ENCODE data around the gene TMEM26.
"Not testable (repeated sequence)": the region's sequence is repeated elsewhere in the genome, so short reads cannot be mapped to it uniquely, and the experiment has no call there.

The TMEM26 gene

DNA sequence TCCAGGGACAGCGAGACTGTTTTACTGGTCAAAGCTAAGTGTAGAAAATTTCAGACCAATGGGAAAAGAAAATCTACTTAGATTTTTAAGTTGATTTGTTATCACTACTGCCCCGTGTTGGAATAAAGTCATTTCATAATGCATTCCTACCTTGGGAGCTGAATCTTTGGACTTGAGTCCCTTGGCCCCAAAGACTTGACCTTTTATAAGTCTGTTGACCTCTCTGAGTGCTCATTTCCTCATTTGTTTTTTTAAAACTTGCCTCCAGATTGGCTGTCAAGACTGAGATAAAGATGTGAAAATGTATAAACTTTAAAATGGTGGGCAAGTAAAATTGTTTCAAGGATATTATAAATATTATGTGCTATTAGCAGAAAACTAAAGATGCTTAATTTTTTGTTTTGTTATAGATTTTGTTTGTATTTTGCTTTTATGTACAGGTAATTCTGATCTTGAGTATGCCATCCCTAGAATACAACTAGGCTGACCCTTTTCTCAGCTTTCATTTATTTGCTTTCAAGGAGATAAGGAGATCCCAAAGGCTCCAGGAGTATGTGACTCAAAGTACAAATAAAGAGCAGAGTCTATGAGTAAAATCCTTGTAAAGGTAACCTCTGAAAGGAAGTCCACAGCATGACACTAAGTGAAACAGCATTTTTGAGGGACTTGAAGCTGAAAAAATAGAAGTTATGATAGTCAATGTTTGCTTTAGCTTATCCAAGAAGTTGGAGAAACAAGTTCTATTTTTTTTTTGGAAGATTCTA lies 54.6 kb downstream of the TMEM26 start:
- DNase-seq = no peak

DNA sequence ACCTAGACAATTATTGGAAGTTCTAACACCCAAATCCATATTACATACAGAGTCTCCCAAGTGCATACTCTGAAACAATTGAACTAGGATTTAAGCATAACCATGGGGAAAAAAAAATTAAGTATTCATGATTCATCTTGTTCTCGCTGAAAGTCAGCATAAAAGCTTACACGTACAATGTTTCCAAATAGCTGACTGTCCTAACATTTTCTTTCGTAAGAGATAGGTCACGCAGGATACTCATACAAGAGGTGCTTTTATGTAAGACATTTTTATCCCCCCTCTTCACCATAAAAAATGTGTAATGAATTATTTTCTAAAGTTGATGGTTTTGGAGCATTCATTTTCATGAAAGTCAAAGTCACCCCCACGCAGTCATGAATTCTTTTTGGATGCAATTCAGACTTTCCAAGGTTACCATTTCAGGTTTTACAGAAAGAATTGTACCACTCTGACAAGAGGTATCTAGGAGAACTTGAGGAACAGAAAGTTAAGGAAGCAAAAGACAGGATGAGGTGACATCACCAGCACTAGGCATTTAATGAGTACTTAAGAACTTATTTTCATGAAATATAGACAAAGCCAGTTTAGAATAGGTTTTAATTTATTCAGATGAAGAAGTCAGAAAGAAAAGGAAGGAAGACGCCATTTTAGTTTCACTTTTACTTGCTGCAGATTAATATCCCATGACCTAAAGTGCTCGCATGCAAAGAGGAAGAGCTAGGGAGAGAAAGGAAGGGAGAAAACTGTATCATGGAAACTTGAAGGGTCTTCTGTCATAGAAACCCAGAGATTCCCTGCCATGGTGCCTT lies 55.8 kb downstream of the TMEM26 start:
- DNase-seq = no peak

DNA sequence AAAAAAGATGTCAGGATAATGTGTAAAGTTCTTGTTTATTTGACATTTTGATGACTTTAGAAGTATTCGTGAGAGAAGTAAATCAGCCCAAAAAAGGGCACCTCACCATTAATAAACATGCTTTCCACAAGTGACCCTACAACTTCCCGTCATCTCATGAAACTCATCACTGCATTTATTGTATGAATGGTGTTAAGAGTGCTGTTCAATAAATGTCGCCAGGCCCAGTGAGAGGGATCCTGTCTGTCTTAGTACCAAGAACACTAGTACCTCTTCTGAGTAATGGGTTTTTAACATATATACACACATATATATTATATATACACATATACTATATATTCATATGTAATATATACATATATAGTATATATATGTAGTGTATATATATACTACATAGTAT lies 61.9 kb downstream of the TMEM26 start:
- no peak for DNase-seq

DNA sequence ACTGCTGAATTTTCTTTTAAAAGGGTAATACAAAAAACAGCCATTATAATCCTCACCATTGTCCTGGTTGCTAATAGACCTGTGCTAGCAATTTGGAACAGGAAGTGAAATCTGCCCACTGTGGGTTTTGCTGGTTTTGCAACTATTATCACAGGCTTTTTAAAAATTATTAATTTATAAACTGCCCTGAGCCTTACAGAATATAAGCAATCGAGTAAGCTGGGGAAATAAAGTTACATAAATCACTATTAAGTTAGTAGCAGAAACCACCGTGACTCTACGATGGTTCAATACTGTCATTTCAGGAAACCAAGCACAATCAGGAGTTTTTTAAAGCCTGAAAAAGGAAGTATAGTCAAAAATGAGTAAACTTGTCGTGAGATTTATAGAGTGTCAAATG lies 62.3 kb downstream of the TMEM26 start:
- no peak for DNase-seq

DNA sequence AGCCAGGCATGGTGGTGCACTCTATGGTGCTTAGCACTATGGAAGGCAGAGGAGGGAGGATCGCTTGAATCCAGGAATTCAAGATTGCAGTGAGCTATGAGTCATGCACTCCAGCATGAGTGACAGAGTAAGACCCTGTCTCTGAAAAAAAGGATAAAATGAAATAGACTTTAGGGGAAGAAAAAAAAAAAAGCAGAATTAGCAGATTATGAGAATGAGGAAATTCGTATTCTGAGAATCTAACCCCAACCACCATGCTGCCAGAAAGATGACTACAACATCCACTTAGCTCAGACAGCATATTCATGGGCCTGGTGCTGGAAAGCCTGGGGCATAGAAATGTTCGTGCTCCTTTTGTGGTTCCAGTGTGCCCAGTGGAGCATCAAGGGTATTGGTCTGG lies 63.3 kb downstream of the TMEM26 start:
- no peak for DNase-seq

DNA sequence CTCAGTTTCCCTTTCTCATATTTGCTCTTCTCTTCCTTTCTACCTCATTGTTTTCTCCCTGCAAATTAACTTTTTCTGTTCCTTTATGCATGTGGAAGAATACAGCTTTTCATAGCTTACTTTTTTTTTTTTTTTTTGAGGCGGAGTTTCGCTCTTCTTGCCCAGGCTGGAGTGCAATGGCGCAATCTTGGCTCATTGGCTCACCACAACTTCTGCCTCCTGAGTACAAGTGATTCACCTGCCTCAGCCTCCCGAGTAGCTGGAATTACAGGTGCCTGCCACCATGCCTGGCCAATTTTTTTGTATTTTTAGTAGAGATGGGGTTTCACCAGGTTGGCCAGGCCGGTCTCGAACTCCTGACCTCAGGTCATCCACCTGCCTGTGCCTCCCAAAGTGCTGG lies 64.2 kb downstream of the TMEM26 start:
- not testable (repeated sequence) for DNase-seq

DNA sequence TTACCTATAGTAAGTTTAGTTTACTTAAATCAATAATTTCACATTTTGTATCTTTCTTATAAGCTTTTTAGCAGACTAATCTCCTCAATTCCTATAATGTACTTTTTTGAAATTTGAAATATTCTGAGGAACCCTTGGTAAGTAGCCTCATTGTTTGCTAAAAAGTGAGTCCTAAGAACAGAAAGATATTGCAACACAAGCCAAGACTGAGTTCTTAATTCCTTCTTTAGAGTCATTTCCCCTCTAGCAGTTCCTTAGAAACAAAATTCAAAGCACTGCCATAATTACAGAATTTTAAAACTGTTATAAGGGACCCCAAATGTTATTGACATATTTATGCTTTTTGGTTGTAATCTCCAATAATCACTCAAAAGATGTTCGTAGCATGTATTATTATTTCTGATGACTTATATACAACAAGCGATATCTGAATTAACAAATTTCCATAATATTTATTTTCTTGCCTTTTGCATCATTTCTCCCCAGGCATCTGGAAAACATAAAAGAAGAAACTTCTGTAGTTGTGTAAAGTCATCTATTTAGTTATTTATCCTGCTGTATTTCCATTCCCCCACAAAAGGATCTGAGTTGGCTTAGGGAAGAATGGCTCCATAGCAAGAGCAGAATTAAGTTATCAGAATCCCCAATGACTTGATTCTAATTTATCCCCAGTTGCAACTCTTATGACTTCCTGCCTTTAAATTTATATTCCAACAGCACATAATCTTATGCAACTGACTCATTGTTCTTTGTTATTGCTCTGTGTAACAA lies 67.8 kb downstream of the TMEM26 start:
- no peak for DNase-seq

DNA sequence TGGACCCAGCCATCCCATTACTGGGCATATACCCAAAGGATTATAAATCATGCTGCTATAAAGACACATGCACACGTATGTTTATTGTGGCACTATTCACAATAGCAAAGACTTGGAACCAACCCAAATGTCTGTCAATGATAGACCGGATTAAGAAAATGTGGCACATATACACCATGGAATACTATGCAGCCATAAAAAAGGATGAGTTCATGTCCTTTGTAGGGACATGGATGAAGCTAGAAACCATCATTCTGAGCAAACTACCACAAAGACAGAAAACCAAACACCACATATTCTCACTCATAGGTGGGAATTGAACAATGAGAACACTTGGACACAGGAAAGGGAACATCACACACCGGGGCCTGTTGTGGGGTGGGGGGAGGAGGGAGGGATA lies 72.0 kb downstream of the TMEM26 start:
- DNase-seq = not testable (repeated sequence)

DNA sequence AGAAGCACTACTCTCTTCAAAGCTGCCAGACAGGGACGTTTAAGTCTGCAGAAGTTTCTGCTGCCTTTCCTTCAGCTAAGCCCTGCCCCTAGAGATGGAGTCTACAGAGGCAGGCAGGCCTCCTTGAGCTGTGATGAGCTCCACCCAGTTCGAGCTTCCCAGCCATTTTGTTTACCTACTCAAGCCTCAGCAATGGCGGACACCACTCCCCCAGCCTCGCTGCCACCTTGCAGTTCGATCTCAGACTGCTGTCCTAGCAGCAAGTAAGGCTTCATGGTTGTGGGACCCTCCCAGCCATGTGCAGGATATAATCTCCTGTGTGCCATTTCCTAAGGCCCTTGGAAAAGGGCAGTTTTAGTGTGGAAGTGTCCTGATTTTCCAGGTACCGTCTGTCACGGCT lies 74.3 kb downstream of the TMEM26 start:
- DNase-seq = no peak

DNA sequence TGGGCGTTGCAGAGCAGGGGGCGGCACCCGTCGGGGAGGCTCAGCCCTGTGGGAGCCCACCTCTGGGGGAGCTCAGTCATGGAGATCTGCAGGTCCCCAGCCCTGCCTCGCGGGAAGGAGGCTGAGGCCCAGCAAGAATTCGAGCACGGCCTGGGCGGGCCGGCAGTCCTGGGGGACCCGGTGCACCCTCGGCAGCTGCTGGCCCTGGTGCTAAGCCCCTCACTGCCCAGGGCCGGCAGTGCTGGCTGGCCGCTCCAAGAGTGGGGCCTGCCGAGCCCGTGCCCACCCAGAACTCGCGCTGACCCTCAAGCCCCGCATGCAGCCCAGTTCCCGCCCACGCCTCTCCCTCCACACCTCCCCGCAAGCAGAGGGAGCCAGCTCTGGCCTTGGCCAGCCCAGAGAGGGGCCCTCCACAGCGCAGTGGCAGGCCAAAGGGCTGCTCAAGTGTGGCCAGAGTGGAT lies 76.2 kb downstream of the TMEM26 start:
- no peak for DNase-seq

DNA sequence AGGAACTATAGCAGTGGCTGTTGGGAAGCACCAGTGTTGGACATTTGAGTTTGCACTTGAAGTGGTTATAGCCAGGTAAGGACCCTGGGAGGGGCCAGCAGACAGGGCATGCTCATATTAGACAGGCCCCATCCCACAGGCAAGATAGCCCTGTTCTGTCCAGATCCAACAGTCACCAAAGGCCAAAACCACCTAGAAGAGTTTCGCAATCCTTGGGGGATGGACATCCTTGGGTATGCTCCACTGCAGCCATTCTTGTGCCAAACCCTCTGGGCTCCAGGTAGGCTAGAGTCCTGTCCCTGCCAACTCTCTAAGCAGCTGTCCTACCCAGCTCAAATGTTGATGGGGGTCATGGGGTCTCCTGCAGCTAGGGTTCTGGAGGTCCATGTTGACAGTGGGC lies 76.8 kb downstream of the TMEM26 start:
- DNase-seq = no peak

DNA sequence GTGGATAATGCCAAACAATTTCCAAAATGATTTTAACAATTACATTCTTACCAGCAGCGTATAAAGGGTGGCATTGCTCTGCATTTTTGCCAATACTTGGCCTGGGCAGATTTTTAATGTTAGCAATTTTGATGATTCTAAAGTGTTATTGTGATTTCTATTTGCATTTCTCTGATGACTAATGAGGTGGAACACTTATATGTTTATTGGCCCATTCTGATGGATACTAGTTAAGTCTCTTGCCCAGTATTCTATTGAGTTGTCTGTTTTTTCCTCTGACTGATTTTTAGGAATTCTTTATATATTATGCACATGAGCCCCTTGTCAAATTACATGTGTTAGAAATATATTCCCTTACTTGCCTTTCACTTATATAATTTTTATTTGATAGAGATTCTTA lies 86.8 kb downstream of the TMEM26 start:
- DNase-seq = no peak

DNA sequence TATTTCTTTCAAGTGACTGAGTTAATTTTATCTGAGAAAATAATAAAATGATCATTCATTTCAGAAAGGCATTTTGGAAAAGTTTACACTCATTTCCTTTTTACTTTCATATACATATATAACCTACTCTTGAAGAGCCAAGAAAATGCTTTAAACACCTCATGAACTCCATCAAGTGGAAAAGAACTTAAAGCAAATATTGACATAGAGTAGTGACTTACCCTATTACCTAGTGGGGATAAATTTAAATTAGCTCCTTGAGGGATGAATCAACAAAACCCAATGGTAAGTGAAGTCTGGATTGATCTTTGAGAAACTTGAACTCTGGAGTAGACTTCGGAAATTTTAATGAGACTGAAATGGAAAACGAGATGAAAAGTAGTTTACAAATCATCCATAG lies 88.6 kb downstream of the TMEM26 start:
- no peak for DNase-seq

DNA sequence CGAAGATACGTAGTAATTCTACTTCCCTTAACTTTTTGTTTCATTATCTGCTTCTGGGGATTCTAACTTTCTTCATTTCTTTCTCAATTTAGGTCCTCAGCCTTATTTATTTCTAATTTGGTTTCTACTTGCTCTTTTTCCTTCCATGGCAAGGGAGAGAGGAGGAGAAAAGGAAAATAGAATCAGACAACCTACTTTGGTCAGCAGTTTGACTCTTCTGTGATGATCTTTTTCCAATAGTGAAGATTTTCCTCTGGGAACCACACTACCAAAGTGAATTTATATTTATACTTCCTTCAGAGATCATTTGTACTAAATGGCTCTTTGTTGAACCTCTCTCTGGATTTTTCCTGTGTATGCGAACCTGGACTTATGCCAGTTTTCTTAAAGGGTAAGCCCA lies 90.2 kb downstream of the TMEM26 start:
- no peak for DNase-seq

DNA sequence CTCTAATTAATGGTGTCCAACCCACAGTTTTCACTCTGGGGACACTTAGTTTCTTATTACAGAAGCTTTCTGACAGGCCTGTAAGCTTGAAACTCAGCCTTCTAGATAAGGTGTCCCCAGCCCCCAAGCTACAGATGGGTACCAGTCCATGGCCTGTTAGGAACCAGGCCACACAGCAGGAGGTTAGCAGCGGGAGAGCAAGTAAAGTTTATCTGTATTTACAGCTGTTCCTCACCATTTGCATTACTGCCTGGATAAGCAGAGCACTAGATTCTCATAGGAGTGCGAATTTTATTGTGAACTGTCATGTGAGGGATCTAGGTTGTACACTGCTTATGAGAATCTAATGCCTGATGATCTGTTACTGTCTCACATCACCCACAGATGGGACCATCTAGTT lies 93.7 kb downstream of the TMEM26 start:
- no peak for DNase-seq

DNA sequence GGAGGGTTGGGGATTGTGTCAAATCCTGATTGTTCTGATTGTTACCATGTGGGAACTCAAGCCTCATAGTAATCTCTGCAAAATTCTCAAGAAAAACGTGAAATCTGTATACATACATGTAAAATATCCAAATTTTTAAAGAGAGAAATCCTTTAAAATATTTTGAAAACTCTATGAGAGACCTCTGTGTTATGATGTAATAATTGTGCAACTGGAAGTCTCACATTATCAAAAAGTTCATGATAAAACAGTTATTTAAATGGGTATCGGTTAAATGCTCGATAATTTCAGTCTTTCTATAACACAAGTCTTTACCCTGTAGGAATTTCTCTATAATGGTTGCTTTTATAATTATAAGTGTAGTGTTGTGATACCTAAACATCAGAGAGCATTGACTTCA lies 95.5 kb downstream of the TMEM26 start:
- no peak for DNase-seq
